ENCODE measurements around the gene HOXD9. TPM values are rescaled to one million over a fixed set of nuclear protein-coding genes. Genes with fewer than 3 reads are reported as not detected.

The HOXD9 gene
- total RNA-seq, 2 experiments from 2014 or later, result not detected

GRCh38 chr2:176106581-176107539 lies 15.7 kb upstream of the HOXD9 start, which contains the start of gene HOXD11:
Gene HOXD11, plus strand, starts transcription at chr2:176107280. Its CDS starts 76 bp downstream, at chr2:176107356.
- Histone ChIP-seq H3K4me3 (ENCODE audit: low read depth, low read length, poor library complexity, severe bottlenecking) (no peak within 1 kb of the TSS), H2AFZ (ENCODE audit: low read length) (no peak within 1 kb of the TSS)

GRCh38 chr2:176107731-176108181 lies 14.8 kb upstream of the HOXD9 start:
- Histone ChIP-seq H3K4me1 (ENCODE audit: insufficient read depth, low read length, poor library complexity, severe bottlenecking) (no peaks in the 10 kb centered on the region), H3K9me2 (ENCODE audit: insufficient read depth, low read length) (no peaks in the 10 kb centered on the region), H2AFZ (ENCODE audit: low read length) (no peak overlapping the region), H3K9me3 (ENCODE audit: low read length) (no peaks in the 10 kb centered on the region), H3K36me3 (ENCODE audit: insufficient read depth, low read length) (no peaks in the 10 kb centered on the region), H3K27ac (ENCODE audit: low read depth, low read length, poor library complexity, severe bottlenecking) (no peak overlapping the region), H3K4me3 (ENCODE audit: low read depth, low read length, poor library complexity, severe bottlenecking) (no peak overlapping the region), H3K79me2 (ENCODE audit: insufficient read depth, low read depth, low read length) (no peaks in the 10 kb centered on the region), H4K20me1 (ENCODE audit: insufficient read depth, low read length) (no peaks in the 10 kb centered on the region), H3K4me2 (ENCODE audit: low read length) (no peak overlapping the region)
- ChIA-PET POLR2A (no interaction called here), CTCF (ENCODE audit: unreplicated experiment) (no interaction called here)
- no TSS peak for BruUV-seq (replicated peaks)
- TF ChIP-seq EZH2phosphoT487 (IDR thresholded peaks at IDR 0.05; ENCODE audit: borderline replicate concordance, low read depth, low read length), result no peak
- TF ChIP-seq, protein P1, sequence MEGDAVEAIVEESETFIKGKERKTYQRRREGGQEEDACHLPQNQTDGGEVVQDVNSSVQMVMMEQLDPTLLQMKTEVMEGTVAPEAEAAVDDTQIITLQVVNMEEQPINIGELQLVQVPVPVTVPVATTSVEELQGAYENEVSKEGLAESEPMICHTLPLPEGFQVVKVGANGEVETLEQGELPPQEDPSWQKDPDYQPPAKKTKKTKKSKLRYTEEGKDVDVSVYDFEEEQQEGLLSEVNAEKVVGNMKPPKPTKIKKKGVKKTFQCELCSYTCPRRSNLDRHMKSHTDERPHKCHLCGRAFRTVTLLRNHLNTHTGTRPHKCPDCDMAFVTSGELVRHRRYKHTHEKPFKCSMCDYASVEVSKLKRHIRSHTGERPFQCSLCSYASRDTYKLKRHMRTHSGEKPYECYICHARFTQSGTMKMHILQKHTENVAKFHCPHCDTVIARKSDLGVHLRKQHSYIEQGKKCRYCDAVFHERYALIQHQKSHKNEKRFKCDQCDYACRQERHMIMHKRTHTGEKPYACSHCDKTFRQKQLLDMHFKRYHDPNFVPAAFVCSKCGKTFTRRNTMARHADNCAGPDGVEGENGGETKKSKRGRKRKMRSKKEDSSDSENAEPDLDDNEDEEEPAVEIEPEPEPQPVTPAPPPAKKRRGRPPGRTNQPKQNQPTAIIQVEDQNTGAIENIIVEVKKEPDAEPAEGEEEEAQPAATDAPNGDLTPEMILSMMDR (conservative IDR thresholded peaks at IDR 0.05; ENCODE audit: low read length), result no peak
- DNase-seq (ENCODE audit: low spot score), result no peak
- intact Hi-C loops (cut with micrococcal nuclease; ENCODE audit: unreplicated experiment), result no loop called here

More at GRCh38 chr2:176106581-176107539, 15.7 kb upstream of the HOXD9 start, which contains the start of gene HOXD11:
- no peak within 1 kb of the TSS for H3K4me2 ChIP-seq (ENCODE audit: low read length)
- no peaks in the 10 kb centered on the region for H3K79me2 ChIP-seq (ENCODE audit: insufficient read depth, low read depth, low read length)
- no peaks in the 10 kb centered on the region for H3K4me1 ChIP-seq (ENCODE audit: insufficient read depth, low read length, poor library complexity, severe bottlenecking)
- no TSS peak for BruUV-seq (replicated peaks)
- H3K36me3 ChIP-seq (ENCODE audit: insufficient read depth, low read length), result no peaks in the 10 kb centered on the region
- ChIA-PET POLR2A (no interaction called here), CTCF (ENCODE audit: unreplicated experiment) (no interaction called here)
- intact Hi-C loops (cut with micrococcal nuclease; ENCODE audit: unreplicated experiment), result no loop called here
- no peaks in the 10 kb centered on the region for H3K9me3 ChIP-seq (ENCODE audit: low read length)
- no peaks in the 10 kb centered on the region for H3K9me2 ChIP-seq (ENCODE audit: insufficient read depth, low read length)
- TF ChIP-seq, protein P1 (conservative IDR thresholded peaks at IDR 0.05; ENCODE audit: low read length), result no peak
- TF ChIP-seq EZH2phosphoT487 (IDR thresholded peaks at IDR 0.05; ENCODE audit: borderline replicate concordance, low read depth, low read length), result no peak
- no peaks in the 10 kb centered on the region for H4K20me1 ChIP-seq (ENCODE audit: insufficient read depth, low read length)
- H3K27ac ChIP-seq (ENCODE audit: low read depth, low read length, poor library complexity, severe bottlenecking), result no peak within 1 kb of the TSS
- DNase-seq (ENCODE audit: low spot score), result no peak
